Measurements from ENCODE around the gene FAM174B.

DNA sequence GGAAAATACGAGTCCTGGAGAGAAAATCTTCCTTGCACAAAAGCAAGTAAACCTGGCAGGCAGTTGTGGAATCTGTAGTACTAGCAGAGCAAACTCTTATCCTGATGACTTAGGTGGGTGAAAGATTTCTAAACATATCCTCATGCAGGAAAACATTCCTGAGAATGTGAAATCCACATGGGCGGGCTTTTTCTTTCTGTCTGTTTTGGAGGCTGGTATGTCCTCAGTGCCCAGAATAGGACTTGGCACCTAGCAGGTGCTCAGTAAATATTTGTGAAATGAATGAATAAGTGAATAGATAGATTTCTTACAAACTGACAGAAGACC is 53.3 kb downstream of the FAM174B start:
- TF ChIP-seq, protein P1, sequence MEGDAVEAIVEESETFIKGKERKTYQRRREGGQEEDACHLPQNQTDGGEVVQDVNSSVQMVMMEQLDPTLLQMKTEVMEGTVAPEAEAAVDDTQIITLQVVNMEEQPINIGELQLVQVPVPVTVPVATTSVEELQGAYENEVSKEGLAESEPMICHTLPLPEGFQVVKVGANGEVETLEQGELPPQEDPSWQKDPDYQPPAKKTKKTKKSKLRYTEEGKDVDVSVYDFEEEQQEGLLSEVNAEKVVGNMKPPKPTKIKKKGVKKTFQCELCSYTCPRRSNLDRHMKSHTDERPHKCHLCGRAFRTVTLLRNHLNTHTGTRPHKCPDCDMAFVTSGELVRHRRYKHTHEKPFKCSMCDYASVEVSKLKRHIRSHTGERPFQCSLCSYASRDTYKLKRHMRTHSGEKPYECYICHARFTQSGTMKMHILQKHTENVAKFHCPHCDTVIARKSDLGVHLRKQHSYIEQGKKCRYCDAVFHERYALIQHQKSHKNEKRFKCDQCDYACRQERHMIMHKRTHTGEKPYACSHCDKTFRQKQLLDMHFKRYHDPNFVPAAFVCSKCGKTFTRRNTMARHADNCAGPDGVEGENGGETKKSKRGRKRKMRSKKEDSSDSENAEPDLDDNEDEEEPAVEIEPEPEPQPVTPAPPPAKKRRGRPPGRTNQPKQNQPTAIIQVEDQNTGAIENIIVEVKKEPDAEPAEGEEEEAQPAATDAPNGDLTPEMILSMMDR (IDR thresholded peaks at IDR 0.05), result no peak
- no peak for TF ChIP-seq POLR2A (IDR thresholded peaks at IDR 0.05)

All from thyroid gland (tissue), 4 donors.